K562 (cell line): ENCODE measurements around the gene DNAH8. TPM values are rescaled to one million over a fixed set of nuclear protein-coding genes. Genes with fewer than 3 reads are reported as not detected.

Experiments
- ATAC-seq: fragments of 200-7000 bp; cut with Tn5 transposase; 3 replicates; pipeline ENCODE4 v1.9.1; 2020; ENCODE audit warnings: moderate library complexity
- BruUV-seq: library from RNA; stranded (reverse); fragments of 400-500 nt; replicated peaks from 2 replicates; lab custom pipeline; 2021; lab: Mats Ljungman, UMichigan
- CTCF ChIA-PET: fragments of 300-600 bp; formaldehyde crosslinking; extraction: SDS; loops from one replicate; lab custom pipeline; 2021; ENCODE audit warnings: low intra/inter-chr PET ratio; lab: Yijun Ruan, JAX
- POLR2A ChIA-PET: fragments of 300-600, 350-650 bp; sonication (Branson Sonifier 250); formaldehyde crosslinking; extraction: SDS; loops from one replicate; lab custom pipeline; 2021; ENCODE audit warnings: antibody characterized with exemption, inconsistent platforms; lab: Yijun Ruan, JAX
- DNase-seq, 4 experiments: peaks; one replicate each; pipeline versions ENCODE4 v3.0.0 to v3.0.0-alpha.2; 2011 to 2018; ENCODE audit warnings: low spot score in 3 of 4, mixed read lengths in 3 of 4; ENCODE audit errors: extremely low read depth in 1 of 4
- FAIRE-seq: peaks from 2 replicates; lab custom pipeline; 2011; peaks lifted over from hg19 to GRCh38; lab: Jason Lieb, UNC
- H2AFZ ChIP-seq: 2 replicates; pipeline ENCODE4 v1.6.0; 2011; ENCODE audit warnings: low read depth, low read length, control low read depth, inconsistent platforms
- H3K27ac ChIP-seq: fragments of 200-600 bp; 3 replicates; pipeline ENCODE4 v1.8.0; 2011; ENCODE audit warnings: low read depth, mild to moderate bottlenecking, control low read depth, inconsistent platforms, low read length, moderate library complexity, mixed read lengths; ENCODE audit errors: extremely low read depth
- H3K27me3 ChIP-seq, 2 experiments: fragments of 300-600 bp in 1 of 2; 2 replicates in 1 of 2; 3 replicates in 1 of 2; pipeline versions ENCODE4 v1.6.0 to v1.8.0; 2011; ENCODE audit warnings: inconsistent platforms in 2 of 2, low read length in 2 of 2, mild to moderate bottlenecking in 1 of 2, mixed read lengths in 1 of 2, moderate library complexity in 1 of 2; ENCODE audit not compliant: control insufficient read depth in 2 of 2, insufficient read depth in 2 of 2
- H3K36me3 ChIP-seq: fragments of 300-600 bp; 3 replicates; pipeline ENCODE4 v1.8.0; 2011; ENCODE audit warnings: mild to moderate bottlenecking, low read length, inconsistent platforms; ENCODE audit not compliant: control insufficient read depth, insufficient read depth
- H3K4me1 ChIP-seq, 2 experiments: fragments of 200-600 bp in 1 of 2; replicated peaks in 1 of 2; 2 replicates in 1 of 2; 3 replicates in 1 of 2; pipeline versions ENCODE4 v1.5.1 to v1.8.0; 2011; ENCODE audit warnings: inconsistent platforms in 2 of 2, low read length in 2 of 2, mild to moderate bottlenecking in 1 of 2, mixed read lengths in 1 of 2, moderate library complexity in 1 of 2; ENCODE audit not compliant: control insufficient read depth in 2 of 2, insufficient read depth in 2 of 2
- H3K4me2 ChIP-seq: 2 replicates; pipeline ENCODE4 v1.6.1; 2011; ENCODE audit warnings: low read length, control low read depth, inconsistent platforms, mixed read lengths; ENCODE audit not compliant: insufficient read depth
- H3K4me3 ChIP-seq: fragments of 200-600 bp; sonication (generic), shearing (Covaris generic); 2 replicates; pipeline ENCODE4 v1.5.1; 2016; ENCODE audit warnings: control low read depth, inconsistent platforms
- H3K79me2 ChIP-seq: fragments of 200-600 bp; 3 replicates; pipeline ENCODE4 v1.8.0; 2011; ENCODE audit warnings: low read length, inconsistent platforms; ENCODE audit not compliant: control insufficient read depth, insufficient read depth
- H3K9ac ChIP-seq, 2 experiments: 2 replicates each; pipeline versions ENCODE4 v1.6.0 to v1.6.1; 2011; ENCODE audit warnings: low read depth in 2 of 2, low read length in 2 of 2, control low read depth in 1 of 2, inconsistent platforms in 1 of 2, mild to moderate bottlenecking in 1 of 2, mixed read lengths in 1 of 2; ENCODE audit not compliant: insufficient read depth in 1 of 2
- H3K9me1 ChIP-seq: one replicate; pipeline ENCODE4 v1.6.0; 2011; ENCODE audit warnings: inconsistent platforms, mild to moderate bottlenecking, low read length, moderate library complexity; ENCODE audit not compliant: control insufficient read depth, insufficient read depth
- H3K9me3 ChIP-seq: replicated peaks from 2 replicates; pipeline ENCODE4 v1.5.1; 2011; ENCODE audit warnings: low read depth, low read length, inconsistent platforms; ENCODE audit not compliant: control insufficient read depth, insufficient read depth
- H4K20me1 ChIP-seq: replicated peaks from 2 replicates; pipeline ENCODE4 v1.6.1; 2011; ENCODE audit warnings: low read length, inconsistent platforms, mixed read lengths; ENCODE audit not compliant: control insufficient read depth, insufficient read depth
- NCOA4 ChIP-seq: fragments of 450-650 bp; IDR thresholded peaks from 2 replicates; pipeline ENCODE4 v1.6.1; 2018; ENCODE audit warnings: mild to moderate bottlenecking; ENCODE audit not compliant: partially characterized antibody
- TEAD2 ChIP-seq: fragments of 450-650 bp; IDR thresholded peaks from 2 replicates; pipeline ENCODE4 v1.6.1; 2016; ENCODE audit warnings: missing genetic modification characterization, control low read depth, missing compliant biosample characterization
- XRCC5 ChIP-seq: fragments of 200-400 bp; formaldehyde crosslinking; IDR thresholded peaks from 2 replicates; pipeline ENCODE4 v1.6.1; 2017; ENCODE audit warnings: low read depth, mild to moderate bottlenecking, low read length
- YBX1 ChIP-seq: fragments of 450-650 bp; IDR thresholded peaks from 2 replicates; pipeline ENCODE4 v1.7.1; 2016; ENCODE audit warnings: mild to moderate bottlenecking
- ZFX ChIP-seq: sonication (generic); formaldehyde crosslinking; IDR thresholded peaks from 2 replicates; pipeline ENCODE4 v1.8.0; 2022; ENCODE audit warnings: mild to moderate bottlenecking, missing genetic modification reagents, moderate library complexity
- ZNF253 ChIP-seq: fragments of 250-450 bp; sonication (Bioruptor Pico); conservative IDR thresholded peaks from 2 replicates; pipeline ENCODE4 v1.6.1; 2021; ENCODE audit warnings: mild to moderate bottlenecking
- WGBS: fragments of 100-300 bp; shearing (Covaris generic); methylation state at CpG from one replicate; pipeline ENCODE4 v1.1.6; 2016; ENCODE audit warnings: low coverage, mixed read lengths; ENCODE audit not compliant: insufficient coverage; ENCODE audit errors: missing lambda C conversion rate; 5-methylcytosine and 5-hydroxymethylcytosine counted together
- in situ Hi-C: fragments of 300-500 bp; cut with MboI; formaldehyde crosslinking; loops from 4 replicates; pipeline ENCODE4 v1.15.0; 2018; ENCODE audit warnings: inconsistent platforms, mixed read lengths
- intact Hi-C: fragments of 100-400 bp; cut with micrococcal nuclease; formaldehyde crosslinking; loops from 2 replicates; pipeline ENCODE4 v1.14.2; 2022
- polyA plus RNA-seq, 8 experiments: library from polyadenylated mRNA; depleted of rRNA in 4 of 8; stranded (reverse) in 5 of 8; unstranded in 3 of 8; fragments of >200 nt; fragmentation: Nextera tagmentation in 2 of 8; fragmentation: Illumina TruSeq in 1 of 8; extraction: Ambion mirVana in 2 of 8; extraction: Trizol in 1 of 8; gene quantifications; 2 replicates each; pipeline versions ENCODE4 v1.2.1 to v1.2.3, GENCODE V29; 2011 to 2014; ENCODE audit warnings: inconsistent platforms in 1 of 8, missing spikeins in 1 of 8
- total RNA-seq, 7 experiments: library from RNA; depleted of rRNA in 6 of 7; stranded (reverse); fragments of >200 nt in 6 of 7; fragmentation: Illumina TruSeq in 2 of 7; extraction: Trizol in 2 of 7; gene quantifications; 2 replicates each; pipeline versions ENCODE4 v1.2.1 to v1.2.3, GENCODE V29; 2011 to 2021; ENCODE audit warnings: low replicate concordance in 1 of 7
- TF ChIP-seq, protein P1 (sequence below): fragments of 250-450 bp; sonication (Bioruptor Pico); IDR thresholded peaks from 2 replicates; pipeline ENCODE4 v1.4.0; 2020; ENCODE audit warnings: mild to moderate bottlenecking, moderate library complexity, borderline replicate concordance

The DNAH8 gene
- total and polyA plus RNA-seq, 9 of the 15 experiments (the other 6 are each of a cell fraction or from before 2014, with no cell fraction given), result 1.2 to 4.2 (median 2.9) TPM

DNA sequence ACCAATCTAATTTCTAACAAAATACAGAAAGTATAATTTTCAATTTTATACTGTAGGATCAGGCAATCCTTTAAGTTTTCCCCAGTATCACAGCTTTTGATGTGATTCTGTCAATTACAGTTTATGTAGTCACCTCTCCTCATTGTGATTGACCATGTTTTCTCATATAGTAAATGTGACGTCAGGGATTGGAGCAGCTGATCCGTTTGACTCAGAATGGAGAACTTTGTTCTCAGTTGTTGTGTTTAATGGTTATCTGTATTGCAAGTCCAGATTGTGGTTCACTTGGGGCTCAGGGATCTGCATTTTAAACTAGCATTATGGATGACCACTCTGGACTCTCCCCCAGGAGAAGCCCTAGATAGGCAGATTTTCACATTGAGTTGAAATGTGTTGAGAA is 90.6 kb downstream of the DNAH8 start:
- no peaks in the 10 kb centered on the region for H3K79me2 ChIP-seq
- POLR2A ChIA-PET, result interaction anchor here (0.6 to 1.4 kb wide), 6 partner anchors 8 to 99 kb away, joined by 3 to 5 read pairs (median 3); no protein-coding TSS in a partner anchor
- no TSS peak for BruUV-seq
- no peak overlapping the region for H3K4me3 ChIP-seq
- TF ChIP-seq NCOA4 (no peak), ZFX (CRISPR knock-in tag) (no peak), YBX1 (no peak), ZNF253 (CRISPR knock-in tag) (no peak), TEAD2 (no peak), XRCC5 (no peak)
- TF ChIP-seq, protein P1, sequence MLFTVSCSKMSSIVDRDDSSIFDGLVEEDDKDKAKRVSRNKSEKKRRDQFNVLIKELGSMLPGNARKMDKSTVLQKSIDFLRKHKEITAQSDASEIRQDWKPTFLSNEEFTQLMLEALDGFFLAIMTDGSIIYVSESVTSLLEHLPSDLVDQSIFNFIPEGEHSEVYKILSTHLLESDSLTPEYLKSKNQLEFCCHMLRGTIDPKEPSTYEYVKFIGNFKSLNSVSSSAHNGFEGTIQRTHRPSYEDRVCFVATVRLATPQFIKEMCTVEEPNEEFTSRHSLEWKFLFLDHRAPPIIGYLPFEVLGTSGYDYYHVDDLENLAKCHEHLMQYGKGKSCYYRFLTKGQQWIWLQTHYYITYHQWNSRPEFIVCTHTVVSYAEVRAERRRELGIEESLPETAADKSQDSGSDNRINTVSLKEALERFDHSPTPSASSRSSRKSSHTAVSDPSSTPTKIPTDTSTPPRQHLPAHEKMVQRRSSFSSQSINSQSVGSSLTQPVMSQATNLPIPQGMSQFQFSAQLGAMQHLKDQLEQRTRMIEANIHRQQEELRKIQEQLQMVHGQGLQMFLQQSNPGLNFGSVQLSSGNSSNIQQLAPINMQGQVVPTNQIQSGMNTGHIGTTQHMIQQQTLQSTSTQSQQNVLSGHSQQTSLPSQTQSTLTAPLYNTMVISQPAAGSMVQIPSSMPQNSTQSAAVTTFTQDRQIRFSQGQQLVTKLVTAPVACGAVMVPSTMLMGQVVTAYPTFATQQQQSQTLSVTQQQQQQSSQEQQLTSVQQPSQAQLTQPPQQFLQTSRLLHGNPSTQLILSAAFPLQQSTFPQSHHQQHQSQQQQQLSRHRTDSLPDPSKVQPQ (CRISPR knock-in tag), result no peak
- TF ChIP-seq, all 486 proteins: peak for 0
- no peak for FAIRE-seq
- Histone ChIP-seq H4K20me1 (no peaks in the 10 kb centered on the region), H3K4me2 (no peak overlapping the region), H3K9me3 (no peaks in the 10 kb centered on the region), H3K9me1 (no peaks in the 10 kb centered on the region), H3K9ac (no peak overlapping the region), H3K27me3 (no peaks in the 10 kb centered on the region), H3K27ac (no peak overlapping the region), H2AFZ (no peak overlapping the region), H3K36me3 (no peaks in the 10 kb centered on the region; the same call in 2 of the 3 replicates), H3K4me1 (no peaks in the 10 kb centered on the region)
- intact Hi-C loops (no loop called here), in situ Hi-C loops (no loop called here)
- DNase-seq, result no peak
- no peak for ATAC-seq
- CTCF ChIA-PET, result no interaction called here
- WGBS, result 45% methylated on average over 2 of the region's 2 CpGs
